Central memory CD8-positive, alpha-beta T cell (primary cell): Measurements from ENCODE around the gene DEFB116.
"Not testable (repeated sequence)": the region's sequence is repeated elsewhere in the genome, so short reads cannot be mapped to it uniquely, and the experiment has no call there.

Source experiments
- ATAC-seq: fragments of 150-1000 bp; cut with Tn5 transposase; replicated peaks from 2 replicates; pipeline ENCODE4 v1.10.0; 2022; ENCODE audit warnings: mild to moderate bottlenecking, moderate FRiP score, moderate number of reproducible peaks; ENCODE audit not compliant: poor library complexity, severe bottlenecking; ENCODE audit errors: extremely low read depth
- DNase-seq, 2 donors: peaks; one replicate each; pipeline ENCODE4 v3.0.0; 2021; ENCODE audit warnings: low spot score in 2 of 2
- H3K27ac Mint-ChIP-seq: one replicate; pipeline ENCODE4 v1.8.0; 2022; ENCODE audit warnings: low read depth, mild to moderate bottlenecking, moderate library complexity, mixed read lengths
- H3K27me3 Mint-ChIP-seq: one replicate; pipeline ENCODE4 v1.8.0; 2022; ENCODE audit warnings: mixed read lengths
- H3K36me3 Mint-ChIP-seq: one replicate; pipeline ENCODE4 v1.8.0; 2022; ENCODE audit warnings: mild to moderate bottlenecking, moderate library complexity, mixed read lengths; ENCODE audit not compliant: insufficient read depth
- H3K4me1 Mint-ChIP-seq: one replicate; pipeline ENCODE4 v1.8.0; 2022; ENCODE audit warnings: mixed read lengths
- H3K4me3 Mint-ChIP-seq: one replicate; pipeline ENCODE4 v1.8.0; 2022; ENCODE audit warnings: mild to moderate bottlenecking, moderate library complexity, mixed read lengths
- H3K9me3 Mint-ChIP-seq: one replicate; pipeline ENCODE4 v1.8.0; 2022; ENCODE audit warnings: mixed read lengths

DEFB116 gene, protein sequence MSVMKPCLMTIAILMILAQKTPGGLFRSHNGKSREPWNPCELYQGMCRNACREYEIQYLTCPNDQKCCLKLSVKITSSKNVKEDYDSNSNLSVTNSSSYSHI

DNA sequence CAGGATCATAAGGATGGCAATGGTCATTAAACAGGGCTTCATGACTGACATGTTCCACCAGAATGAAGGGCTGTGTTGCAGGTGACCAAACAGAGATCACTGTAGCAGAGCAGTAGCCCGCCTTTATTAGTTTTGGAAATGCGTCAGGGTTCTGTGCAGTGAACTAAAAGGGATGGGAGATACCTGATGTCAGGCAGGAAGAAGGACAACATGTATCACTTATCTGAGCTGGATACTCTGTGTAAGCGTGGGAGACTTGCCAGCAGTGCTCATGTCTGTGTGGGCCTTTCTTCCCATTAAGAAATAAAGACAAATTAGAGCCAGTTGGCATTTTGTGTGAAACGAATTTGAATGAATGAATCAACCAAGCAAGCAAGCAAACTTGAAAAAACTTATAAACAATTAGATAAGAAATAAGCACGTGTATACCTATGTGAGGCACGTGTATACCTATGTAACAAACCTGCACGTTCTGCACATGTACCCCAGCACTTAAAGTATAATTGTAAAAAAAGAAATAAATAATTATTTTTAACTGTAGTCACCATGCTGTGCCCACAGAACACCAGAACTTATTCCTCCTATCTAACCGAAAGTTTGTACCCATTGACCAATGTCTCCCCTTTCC is at the start of gene DEFB116:
Gene DEFB116, minus strand, starts transcription at position 51 of the 628 bp plus-strand sequence. Its CDS starts 0 bp downstream, at position 51.
- Mint-ChIP-seq H3K4me1 (no peaks in the 10 kb centered on the region), H3K9me3 (peaks cover 13% of the 10 kb centered on the region), H3K27me3 (no peaks in the 10 kb centered on the region), H3K4me3 (no peak within 1 kb of the TSS), H3K27ac (no peak within 1 kb of the TSS), H3K36me3 (no peaks in the 10 kb centered on the region)
- ATAC-seq: no peak
- DNase-seq: no peak

DNA sequence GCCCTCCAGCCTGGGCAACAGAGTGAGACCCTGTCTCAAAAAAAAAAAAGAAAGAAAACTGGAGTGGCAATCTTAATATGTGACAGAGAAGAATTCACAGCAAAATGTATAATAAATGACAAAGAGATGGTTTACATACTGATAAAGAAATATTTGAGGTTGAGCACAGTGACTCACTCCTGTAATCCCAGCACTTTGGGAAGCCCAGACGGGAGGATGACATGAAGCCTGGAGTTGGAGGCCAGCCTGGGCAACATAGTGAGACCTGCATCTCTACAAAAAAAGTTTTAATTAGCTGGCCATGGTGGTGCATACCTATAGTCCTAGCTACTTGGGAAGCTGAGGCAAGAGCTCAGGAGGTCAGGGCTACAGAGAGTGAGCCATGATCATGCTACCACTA is 47.6 kb upstream of the DEFB116 start:
- H3K4me1 Mint-ChIP-seq: no peaks in the 10 kb centered on the region
- H3K9me3 Mint-ChIP-seq: peaks cover 2% of the 10 kb centered on the region
- no peak overlapping the region for H3K4me3 Mint-ChIP-seq
- H3K36me3 Mint-ChIP-seq: no peaks in the 10 kb centered on the region
- DNase-seq (no peak), ATAC-seq (no peak)
- H3K27ac Mint-ChIP-seq: no peak overlapping the region
- H3K27me3 Mint-ChIP-seq: no peaks in the 10 kb centered on the region

DNA sequence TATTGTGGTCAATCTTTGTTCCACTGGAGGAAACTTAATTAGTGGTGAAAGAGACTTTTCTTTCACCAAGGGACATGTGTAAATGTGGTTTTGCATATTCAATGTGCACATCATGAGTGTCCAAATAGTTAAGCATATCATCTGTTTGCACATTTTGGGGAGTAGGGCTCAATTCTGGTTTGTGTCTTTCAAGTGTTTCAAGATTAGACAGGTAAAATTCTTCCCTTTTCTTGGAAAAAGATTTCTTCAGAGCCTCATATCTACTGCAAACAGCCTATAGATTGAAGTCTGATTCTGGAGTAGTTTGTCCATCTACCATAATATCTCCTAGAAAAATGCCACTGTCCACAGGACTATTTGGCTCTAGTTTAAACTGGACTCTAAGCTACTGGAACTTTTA is 33.1 kb upstream of the DEFB116 start:
- H3K27me3 Mint-ChIP-seq: no peaks in the 10 kb centered on the region
- ATAC-seq (no peak), DNase-seq (no peak)
- no peak overlapping the region for H3K4me3 Mint-ChIP-seq
- H3K36me3 Mint-ChIP-seq: no peaks in the 10 kb centered on the region
- no peaks in the 10 kb centered on the region for H3K9me3 Mint-ChIP-seq
- H3K27ac Mint-ChIP-seq: no peak overlapping the region
- H3K4me1 Mint-ChIP-seq: no peaks in the 10 kb centered on the region

DNA sequence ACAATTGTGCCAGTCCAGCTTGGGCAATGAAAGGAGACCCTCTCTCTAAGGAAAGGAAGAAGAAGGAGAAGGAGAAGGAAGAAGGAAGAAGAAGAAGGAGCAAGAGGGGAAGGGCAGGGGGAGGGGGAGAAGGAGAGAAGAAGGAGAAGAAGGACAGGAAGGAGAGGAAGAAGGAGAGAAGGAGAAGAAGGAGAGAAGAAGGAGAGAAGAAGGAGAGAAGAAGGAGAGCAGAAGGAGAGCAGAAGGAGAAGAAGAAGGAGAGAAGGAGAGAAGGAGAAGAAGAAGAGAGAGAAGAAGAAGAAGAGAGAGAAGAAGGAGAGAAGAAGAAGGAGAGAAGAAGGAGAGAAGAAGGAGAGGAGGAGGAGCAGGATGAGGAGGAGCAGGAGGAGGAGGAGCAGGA is 22.5 kb upstream of the DEFB116 start:
- H3K4me3 Mint-ChIP-seq: no peak overlapping the region
- H3K9me3 Mint-ChIP-seq: peaks cover 7% of the 10 kb centered on the region
- H3K36me3 Mint-ChIP-seq: no peaks in the 10 kb centered on the region
- H3K27me3 Mint-ChIP-seq: no peaks in the 10 kb centered on the region
- ATAC-seq (no peak), DNase-seq (no peak)
- no peak overlapping the region for H3K27ac Mint-ChIP-seq
- H3K4me1 Mint-ChIP-seq: no peaks in the 10 kb centered on the region

DNA sequence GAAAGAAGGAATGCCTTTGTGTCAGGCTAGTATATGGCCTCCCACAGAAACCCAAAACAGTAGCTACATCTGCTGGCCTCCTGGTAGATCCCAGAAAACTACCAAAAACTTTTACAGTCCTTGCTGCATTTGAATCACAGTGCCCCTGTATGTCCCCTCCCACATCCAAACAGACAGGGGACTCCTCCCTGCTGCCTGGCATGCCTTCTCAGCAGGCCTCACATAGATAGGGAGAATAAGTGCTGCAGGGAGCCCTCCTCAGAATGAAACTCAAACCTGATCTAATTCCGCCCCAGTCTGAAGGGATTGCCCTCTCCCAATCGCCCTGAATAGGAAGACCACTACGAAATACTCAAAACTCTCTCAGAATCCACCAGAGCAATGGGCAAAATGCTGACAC is 14.1 kb upstream of the DEFB116 start:
- ATAC-seq: no peak
- Mint-ChIP-seq H3K27me3 (no peaks in the 10 kb centered on the region), H3K36me3 (no peaks in the 10 kb centered on the region), H3K9me3 (peaks cover 10% of the 10 kb centered on the region), H3K4me3 (no peak overlapping the region), H3K27ac (no peak overlapping the region), H3K4me1 (no peaks in the 10 kb centered on the region)
- DNase-seq: no peak

DNA sequence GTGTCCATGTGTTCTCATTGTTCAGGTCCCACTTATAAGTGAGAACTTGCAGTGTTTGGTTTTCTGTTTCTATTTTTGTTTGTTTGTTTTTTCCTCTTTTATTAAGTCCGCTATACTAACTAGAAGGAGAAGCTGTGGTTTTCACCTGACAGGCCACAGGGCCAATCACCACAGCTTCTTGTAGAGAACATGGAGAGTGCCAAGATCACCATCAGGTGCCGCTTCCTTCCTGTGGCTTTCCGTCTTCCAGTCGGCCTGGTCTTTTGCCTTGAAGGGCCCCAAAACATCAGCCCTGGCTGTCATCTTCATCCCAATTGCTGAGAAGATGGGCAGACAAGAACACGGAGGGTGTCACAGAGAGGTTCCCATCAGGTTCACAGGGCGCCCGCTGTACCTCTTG is 23.4 kb downstream of the DEFB116 start:
- not testable (repeated sequence) for H3K27me3 Mint-ChIP-seq, H3K36me3 Mint-ChIP-seq, DNase-seq, H3K4me1 Mint-ChIP-seq, H3K4me3 Mint-ChIP-seq, H3K27ac Mint-ChIP-seq, ATAC-seq
- peaks cover 22% of the 10 kb centered on the region for H3K9me3 Mint-ChIP-seq

DNA sequence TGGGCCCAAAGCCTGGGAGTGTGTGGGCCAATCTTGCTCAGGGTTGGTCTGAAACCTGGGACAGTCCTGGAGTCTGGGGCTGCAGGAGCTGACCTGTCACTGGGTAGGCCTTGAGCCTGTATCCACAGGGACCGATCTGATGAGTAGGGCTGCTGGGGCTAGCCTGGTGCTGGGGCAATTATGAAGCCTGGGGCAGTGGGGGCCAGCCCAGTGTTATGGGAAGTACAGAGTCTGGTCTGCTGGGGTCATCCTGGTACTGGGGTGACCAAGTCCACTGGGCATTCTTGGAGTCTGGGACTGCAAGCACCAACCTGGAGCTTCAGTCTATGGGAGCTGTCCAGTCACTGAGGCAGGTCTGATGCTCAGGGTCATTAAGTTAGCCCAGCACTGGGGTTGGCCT is 30.2 kb downstream of the DEFB116 start:
- ATAC-seq (no peak), DNase-seq (no peak)
- H3K9me3 Mint-ChIP-seq: peaks cover 30% of the 10 kb centered on the region
- H3K27me3 Mint-ChIP-seq: no peaks in the 10 kb centered on the region
- no peaks in the 10 kb centered on the region for H3K4me1 Mint-ChIP-seq
- no peak overlapping the region for H3K27ac Mint-ChIP-seq
- no peaks in the 10 kb centered on the region for H3K36me3 Mint-ChIP-seq
- no peak overlapping the region for H3K4me3 Mint-ChIP-seq

DNA sequence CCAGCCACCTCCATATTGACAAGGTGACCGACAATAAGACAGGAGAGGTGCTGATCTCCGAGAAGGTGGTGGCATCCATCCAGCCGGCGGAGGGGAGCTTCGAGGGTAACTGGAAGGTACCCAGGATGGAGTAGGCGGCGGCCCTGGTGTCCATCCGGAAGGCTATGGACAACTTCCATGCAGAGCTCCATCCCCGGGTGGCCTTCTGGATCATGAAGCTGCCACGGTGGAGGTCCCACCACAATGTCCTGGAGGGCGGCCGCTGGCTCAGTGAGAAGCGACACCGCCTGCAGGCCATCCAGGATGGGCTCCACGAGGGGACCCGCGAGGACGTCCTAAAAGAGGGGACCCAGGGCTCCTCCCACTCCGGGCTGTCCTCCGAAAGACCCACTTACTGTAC is 33.9 kb downstream of the DEFB116 start:
- DNase-seq (no peak), ATAC-seq (no peak)
- peaks cover 37% of the 10 kb centered on the region for H3K9me3 Mint-ChIP-seq
- no peaks in the 10 kb centered on the region for H3K27me3 Mint-ChIP-seq
- no peak overlapping the region for H3K4me3 Mint-ChIP-seq
- no peaks in the 10 kb centered on the region for H3K4me1 Mint-ChIP-seq
- H3K36me3 Mint-ChIP-seq: no peaks in the 10 kb centered on the region
- no peak overlapping the region for H3K27ac Mint-ChIP-seq

DNA sequence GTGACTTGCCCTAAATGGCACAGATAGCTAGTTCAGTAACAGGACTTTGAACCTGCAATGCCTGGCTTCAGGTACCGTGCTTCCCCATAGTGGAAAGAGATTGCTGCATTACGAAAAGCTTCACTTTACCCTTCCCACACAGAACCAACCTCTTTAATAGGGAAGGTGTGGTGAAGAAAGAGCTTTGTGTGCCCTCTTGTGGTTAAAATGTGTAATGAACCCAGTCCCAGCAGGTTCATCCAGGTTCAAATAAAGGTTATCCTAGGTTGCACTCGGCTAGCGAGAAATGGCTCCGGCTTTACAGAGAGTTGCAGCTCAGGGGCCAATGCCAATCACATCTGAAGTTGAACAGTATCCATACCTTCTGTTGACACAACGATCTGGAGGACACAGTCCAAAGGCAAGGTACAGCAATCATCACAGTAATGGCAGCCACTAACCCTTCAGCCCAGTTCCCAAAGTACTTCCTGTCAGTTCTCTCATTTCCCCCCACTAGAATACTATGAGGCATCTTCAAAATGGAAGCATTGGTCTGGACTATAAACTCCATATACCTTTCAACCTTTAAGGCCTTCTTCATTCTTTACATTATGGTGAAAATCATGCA is 48.0 kb downstream of the DEFB116 start:
- H3K4me1 Mint-ChIP-seq: no peaks in the 10 kb centered on the region
- H3K27me3 Mint-ChIP-seq: no peaks in the 10 kb centered on the region
- H3K9me3 Mint-ChIP-seq: peaks cover 11% of the 10 kb centered on the region
- ATAC-seq (no peak), DNase-seq (no peak)
- no peak overlapping the region for H3K4me3 Mint-ChIP-seq
- H3K27ac Mint-ChIP-seq: no peak overlapping the region
- no peaks in the 10 kb centered on the region for H3K36me3 Mint-ChIP-seq

DNA sequence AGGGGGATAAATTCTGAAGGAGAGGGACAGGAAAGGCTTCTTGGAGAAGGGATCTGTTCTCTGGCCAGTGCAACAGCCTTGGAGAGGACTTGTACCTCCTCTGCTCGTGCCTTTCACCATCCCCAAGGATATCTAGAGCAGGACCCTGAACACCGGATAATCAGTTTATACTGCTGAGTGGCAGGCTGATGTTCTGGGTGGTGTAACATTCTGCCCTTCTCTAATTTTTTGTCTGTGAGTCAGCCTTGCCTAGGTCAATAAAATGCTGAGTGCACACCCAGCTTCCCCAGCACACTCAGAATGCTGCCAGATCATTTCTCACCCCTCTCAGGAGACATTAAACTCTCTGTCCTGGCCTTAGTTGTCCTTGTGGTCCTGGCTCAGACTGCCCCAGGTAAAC is 51.0 kb downstream of the DEFB116 start, which contains the start of gene DEFB115:
Gene DEFB115, plus strand, starts transcription at position 301 of the 400 bp plus-strand sequence. Its CDS starts 0 bp downstream, at position 301.
- ATAC-seq (no peak), DNase-seq (no peak)
- Mint-ChIP-seq H3K36me3 (no peaks in the 10 kb centered on the region), H3K27ac (no peak within 1 kb of the TSS), H3K4me3 (no peak within 1 kb of the TSS), H3K9me3 (peaks cover 14% of the 10 kb centered on the region), H3K4me1 (no peaks in the 10 kb centered on the region), H3K27me3 (no peaks in the 10 kb centered on the region)

DNA sequence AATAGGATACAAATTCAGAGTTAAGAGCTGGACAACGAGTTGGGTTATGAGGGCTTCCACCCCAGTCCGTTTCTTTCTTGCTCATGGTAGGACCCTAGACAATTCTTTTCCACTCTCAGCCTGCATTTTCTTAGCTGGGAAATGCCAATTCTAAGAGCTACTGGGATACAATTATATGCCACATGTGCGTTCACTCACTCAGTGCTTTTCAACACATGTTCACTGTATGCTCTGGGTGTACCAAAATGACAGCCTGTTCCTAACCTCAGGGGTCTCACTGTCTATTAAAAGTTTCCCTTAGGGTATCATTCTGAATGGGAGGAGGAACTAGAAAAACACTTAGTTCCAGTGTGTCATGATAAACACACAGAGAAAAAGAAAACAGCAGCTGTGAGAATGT is 51.4 kb downstream of the DEFB116 start:
- H3K4me3 Mint-ChIP-seq: no peak overlapping the region
- no peak overlapping the region for H3K27ac Mint-ChIP-seq
- H3K4me1 Mint-ChIP-seq: no peaks in the 10 kb centered on the region
- ATAC-seq (no peak), DNase-seq (no peak)
- no peaks in the 10 kb centered on the region for H3K36me3 Mint-ChIP-seq
- no peaks in the 10 kb centered on the region for H3K27me3 Mint-ChIP-seq
- H3K9me3 Mint-ChIP-seq: peaks cover 14% of the 10 kb centered on the region
